Urinary bladder (tissue), 4 donors: ENCODE data around the gene GPR35. TPM values are rescaled to one million over a fixed set of nuclear protein-coding genes. Genes with fewer than 3 reads are reported as not detected.
"Not testable (repeated sequence)": the region's sequence is repeated elsewhere in the genome, so short reads cannot be mapped to it uniquely, and the experiment has no call there.

ENCODE experiments used
- DNase-seq: peaks from one replicate; pipeline ENCODE4 v3.0.0-alpha.2; 2015; ENCODE audit errors: extremely low spot score
- H3K27ac ChIP-seq: one replicate; pipeline ENCODE4 v1.5.1; 2013; ENCODE audit warnings: low read depth, mild to moderate bottlenecking, moderate library complexity
- H3K36me3 ChIP-seq: one replicate; pipeline ENCODE4 v1.6.1; 2013; ENCODE audit warnings: mild to moderate bottlenecking, moderate library complexity; ENCODE audit not compliant: insufficient read depth
- H3K4me1 ChIP-seq: one replicate; pipeline ENCODE4 v1.6.1; 2013; ENCODE audit warnings: mild to moderate bottlenecking, moderate library complexity; ENCODE audit not compliant: insufficient read depth
- H3K4me3 ChIP-seq: one replicate; pipeline ENCODE4 v1.5.1; 2013; ENCODE audit warnings: low read depth, low read length
- WGBS: extraction: QIAGEN DNeasy Blood & Tissue Kit; methylation state at CpG from one replicate; pipeline ENCODE4 v1.1.7; 2013; 5-methylcytosine and 5-hydroxymethylcytosine counted together
- polyA plus RNA-seq: library from polyadenylated mRNA; stranded (reverse); fragments of 200-250 nt; gene quantifications from one replicate; pipeline ENCODE4 v1.2.3, GENCODE V29; 2013
- total RNA-seq: library from RNA; depleted of rRNA; stranded (reverse); fragments of >200 nt; gene quantifications from one replicate; pipeline ENCODE4 v1.2.3, GENCODE V29; 2014
- donor health status: healthy with polysubstance abuse.
- donor health status: healthy.

GPR35 gene
- total and polyA plus RNA-seq, 2 donors, result 0.63 to 3.3 TPM

DNA sequence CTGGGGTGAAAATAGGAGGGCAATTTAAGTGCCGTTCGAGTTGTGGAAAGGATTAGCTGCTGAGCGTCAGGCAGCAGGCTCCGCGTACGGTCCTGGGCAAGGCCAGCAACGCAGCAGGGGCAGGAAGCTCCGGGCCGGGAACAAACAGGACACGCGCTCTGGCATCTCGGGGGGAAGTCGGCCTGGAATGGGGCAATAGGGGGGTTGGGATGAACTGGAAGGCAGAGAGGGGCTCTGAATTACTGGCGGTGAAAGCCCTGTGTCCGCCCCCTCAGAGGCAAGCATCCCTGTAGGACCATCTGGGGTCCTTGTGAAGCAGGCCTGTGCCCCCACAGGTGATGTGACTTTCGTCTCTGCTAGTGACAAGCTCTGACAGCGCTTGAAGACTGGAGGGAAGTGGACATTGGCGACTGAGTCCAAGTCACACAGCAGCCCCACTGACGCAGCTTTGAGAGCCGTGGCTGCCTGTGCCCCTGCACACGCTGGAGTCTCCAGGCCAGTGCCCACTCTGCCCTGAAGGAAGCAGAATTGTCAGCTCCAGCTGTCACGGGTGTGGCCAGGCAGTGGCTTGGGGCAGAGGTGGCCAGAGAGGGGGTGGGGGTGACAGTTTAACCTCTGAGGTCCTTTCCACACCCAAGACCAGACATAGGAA is 22.3 kb downstream of the GPR35 start:
- Histone ChIP-seq H3K4me1 (no peaks in the 10 kb centered on the region), H3K4me3 (no peak overlapping the region), H3K36me3 (no peaks in the 10 kb centered on the region), H3K27ac (no peak overlapping the region)
- 65% methylated on average over 22 of the region's 22 CpGs for WGBS
- no peak for DNase-seq

DNA sequence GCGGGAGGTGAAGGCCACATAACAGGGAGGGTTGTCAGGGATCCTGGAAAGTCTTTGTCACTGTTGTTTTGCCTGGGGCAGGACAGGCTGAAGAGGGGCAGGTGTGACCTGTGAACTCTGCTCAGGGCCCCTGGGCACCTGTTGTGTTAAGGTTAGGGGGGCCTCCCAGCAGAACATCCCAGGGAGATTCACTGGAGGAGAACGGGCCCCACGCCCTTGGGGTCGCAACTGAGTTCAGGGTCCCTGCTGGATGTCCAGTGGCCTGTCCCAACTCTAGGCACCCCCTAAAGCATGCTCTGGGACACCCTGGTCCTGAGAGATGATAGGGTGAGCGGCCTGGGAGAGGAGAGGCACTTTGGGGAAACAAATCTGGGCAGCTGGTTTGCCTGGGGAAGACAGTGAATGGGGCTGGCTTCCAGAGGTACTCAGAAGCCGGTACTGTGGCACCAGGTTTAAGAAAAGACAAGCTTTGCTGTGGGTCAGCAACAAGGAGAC is 22.9 kb downstream of the GPR35 start:
- Histone ChIP-seq H3K36me3 (no peaks in the 10 kb centered on the region), H3K4me3 (no peak overlapping the region), H3K27ac (no peak overlapping the region), H3K4me1 (no peaks in the 10 kb centered on the region)
- no peak for DNase-seq
- WGBS, result 82% methylated on average over 6 of the region's 6 CpGs

DNA sequence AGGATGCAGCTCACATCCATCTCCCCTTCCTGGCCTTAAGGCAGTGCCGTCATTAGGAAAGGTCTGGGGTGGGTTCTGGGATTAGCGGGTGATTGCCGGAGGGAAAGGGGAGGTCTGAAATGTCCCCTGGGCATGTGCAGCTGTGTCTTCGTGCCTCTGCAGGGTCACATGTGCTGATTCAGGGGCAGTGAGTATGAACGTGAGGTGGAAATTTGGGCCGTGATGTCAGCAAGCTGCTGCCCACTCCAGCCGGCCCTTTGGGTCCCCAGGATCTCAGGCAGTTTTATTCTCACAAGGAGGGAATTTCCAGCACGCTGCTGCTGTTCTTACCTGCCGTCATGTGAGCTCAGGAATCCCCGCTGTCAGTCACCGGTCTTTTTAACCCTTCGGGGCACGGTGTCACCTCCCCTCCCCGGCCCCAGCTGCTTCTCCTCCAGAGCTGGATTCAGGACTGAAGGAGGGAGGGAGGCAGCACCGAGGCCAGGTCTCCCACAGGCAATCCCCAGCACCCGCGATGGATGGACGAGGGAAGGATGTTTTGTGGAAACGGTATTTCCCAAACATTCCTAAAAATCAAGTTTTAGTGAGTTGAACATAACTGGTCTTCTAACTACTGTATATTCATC is 23.5 kb downstream of the GPR35 start:
- no peak for DNase-seq

DNA sequence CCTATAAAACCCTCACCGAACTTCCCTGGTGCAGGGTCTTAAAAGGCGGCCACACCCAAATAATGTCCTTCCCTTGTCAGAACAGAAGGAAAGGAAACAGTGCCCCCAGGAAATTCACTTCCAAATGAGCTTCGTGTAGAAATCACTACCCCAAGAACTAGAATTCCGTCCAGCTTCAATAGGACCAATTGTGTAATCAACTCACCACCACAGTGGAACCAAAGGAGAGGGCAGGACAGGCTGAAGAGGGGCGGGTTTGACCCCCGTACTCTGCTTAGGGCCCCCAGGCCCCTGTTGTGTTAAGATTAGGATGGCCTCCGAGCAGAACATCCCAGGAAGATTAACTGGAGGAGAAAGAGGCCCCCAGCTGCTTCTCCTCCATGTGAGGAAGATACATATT is 24.1 kb downstream of the GPR35 start:
- Histone ChIP-seq H3K36me3 (no peaks in the 10 kb centered on the region), H3K4me3 (no peak overlapping the region), H3K4me1 (no peaks in the 10 kb centered on the region), H3K27ac (no peak overlapping the region)
- WGBS, result 51% methylated on average over 7 of the region's 7 CpGs
- DNase-seq, result no peak

More for the DNA sequence above, 23.5 kb downstream of the GPR35 start:
- WGBS, result 27% methylated on average over 19 of the region's 19 CpGs
- no peak overlapping the region for H3K4me3 ChIP-seq
- no peak overlapping the region for H3K27ac ChIP-seq
- no peaks in the 10 kb centered on the region for H3K4me1 ChIP-seq
- H3K36me3 ChIP-seq, result no peaks in the 10 kb centered on the region

DNA sequence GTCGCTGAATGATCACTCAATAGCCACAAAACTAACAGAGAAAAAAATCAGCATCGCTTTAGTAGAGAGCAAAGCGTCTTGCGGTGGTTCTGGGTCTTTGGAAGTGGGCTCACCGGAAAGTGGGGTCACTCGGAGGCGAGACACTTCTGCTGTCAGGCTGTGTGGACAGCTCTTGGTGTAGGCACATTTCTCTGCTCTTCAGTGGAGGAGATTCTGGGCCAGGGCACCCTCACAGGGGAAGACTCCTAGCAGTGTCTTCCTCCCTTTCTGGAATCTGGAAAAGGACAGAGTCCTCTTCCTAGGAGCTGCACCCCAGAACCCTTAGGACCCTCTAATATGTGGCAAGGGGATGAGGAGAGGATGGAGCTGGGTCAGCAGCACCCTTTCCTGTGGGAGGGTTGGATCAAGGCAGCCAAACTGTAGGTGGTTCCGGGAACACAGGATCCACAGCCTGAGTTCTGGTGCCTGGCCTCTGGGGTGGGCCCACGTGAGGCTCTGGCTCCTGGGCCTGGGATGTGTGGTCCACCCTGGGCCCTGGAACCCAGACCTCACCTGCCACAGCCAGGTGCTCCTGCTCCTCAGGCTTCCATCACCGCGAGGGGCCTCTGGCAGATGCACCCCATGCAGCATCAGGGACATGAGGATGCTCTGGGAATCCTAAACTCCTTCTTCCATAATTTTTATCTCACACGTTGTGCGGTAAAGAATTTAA is 25.1 kb downstream of the GPR35 start:
- H3K27ac ChIP-seq, result no peak overlapping the region
- H3K4me3 ChIP-seq, result no peak overlapping the region
- WGBS, result 91% methylated on average over 13 of the region's 13 CpGs
- no peaks in the 10 kb centered on the region for H3K36me3 ChIP-seq
- H3K4me1 ChIP-seq, result no peaks in the 10 kb centered on the region
- no peak for DNase-seq

DNA sequence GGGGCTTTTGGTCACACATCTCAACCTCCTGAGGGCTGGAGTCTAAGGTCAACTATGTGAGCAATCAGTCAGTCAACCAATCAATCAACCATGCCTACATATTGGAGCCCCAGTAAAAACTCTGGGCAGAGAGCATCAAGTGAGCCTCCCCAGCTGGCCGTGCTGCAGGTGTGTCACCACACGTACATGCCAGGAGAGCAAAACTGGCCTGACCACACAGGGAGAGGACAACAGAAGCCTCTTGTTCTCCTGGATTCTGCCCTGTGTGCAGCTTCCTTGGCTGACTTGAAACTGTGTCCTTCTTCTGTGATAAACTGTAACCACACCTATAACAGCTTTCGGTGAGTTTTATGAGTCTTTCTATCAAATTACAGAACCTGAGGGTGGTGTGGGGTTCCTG is 25.9 kb downstream of the GPR35 start:
- no peak overlapping the region for H3K4me3 ChIP-seq
- no peaks in the 10 kb centered on the region for H3K36me3 ChIP-seq
- H3K27ac ChIP-seq, result no peak overlapping the region
- no peak for DNase-seq
- H3K4me1 ChIP-seq, result no peaks in the 10 kb centered on the region
- 83% methylated on average over 3 of the region's 3 CpGs for WGBS

DNA sequence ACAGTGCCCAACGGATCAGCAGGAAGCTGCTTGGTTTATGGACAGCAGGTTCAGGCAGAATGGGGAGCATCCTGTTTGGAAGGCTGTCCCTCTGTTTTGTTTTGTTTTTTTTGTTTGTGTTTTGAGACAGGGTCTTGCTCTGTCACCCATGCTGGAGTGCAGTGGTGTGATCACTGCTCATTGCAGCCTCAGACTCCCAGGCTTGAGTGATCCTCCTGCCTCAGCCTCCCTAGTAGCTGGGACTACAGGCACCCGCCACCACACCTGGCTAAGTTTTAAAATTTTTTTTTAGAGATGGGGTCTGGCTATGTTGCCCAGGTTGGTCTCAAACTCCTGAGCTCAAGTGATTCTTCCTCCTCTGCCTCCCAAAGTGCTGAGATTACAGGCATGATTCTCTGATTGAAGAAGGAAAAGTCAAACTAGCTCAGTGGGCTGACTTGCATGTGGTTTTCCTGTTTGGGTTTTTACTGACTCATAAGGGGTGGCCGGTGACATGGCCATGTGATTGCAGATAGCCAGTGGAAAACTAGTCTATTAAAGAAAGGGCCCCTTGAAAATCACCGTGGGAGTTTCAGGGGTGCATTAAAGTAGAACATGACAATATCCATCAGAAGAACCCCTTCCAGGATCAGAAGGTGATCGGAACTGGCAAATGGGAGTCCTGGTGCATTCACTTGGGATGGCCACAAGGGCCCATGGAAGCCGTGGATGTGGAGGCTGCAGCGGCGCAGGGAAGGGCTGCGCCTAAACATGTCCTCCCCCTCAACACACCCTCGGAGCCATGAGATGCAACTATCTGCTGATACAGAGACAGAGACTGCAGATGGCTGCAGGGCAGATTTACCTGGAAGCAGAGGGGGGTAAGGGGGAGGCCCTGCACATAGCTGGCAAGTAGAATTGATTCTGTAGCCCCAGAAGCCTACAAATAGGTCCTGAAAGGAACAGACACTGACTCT is 30.9 kb downstream of the GPR35 start:
- WGBS, result 68% methylated on average over 10 of the region's 10 CpGs

DNA sequence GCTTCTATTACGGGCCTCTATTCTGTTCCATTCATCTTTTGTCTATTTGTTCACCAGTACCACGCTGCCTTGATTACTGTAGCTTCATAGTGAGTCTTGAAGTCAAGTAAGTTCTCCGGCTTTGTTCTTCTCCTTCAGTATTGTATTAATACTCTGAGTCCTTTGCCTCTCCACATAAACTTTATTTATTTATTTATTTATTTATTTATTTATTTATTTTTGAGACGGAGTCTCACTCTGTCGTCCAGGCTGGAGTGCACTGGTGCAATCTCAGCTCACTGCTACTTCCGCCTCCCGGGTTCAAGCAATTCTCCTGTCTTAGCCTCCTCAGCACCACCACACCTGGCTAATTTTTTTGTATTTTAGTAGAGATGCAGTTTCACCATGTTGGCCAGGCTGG is 34.6 kb downstream of the GPR35 start:
- not testable (repeated sequence) for H3K4me3 ChIP-seq, DNase-seq, H3K4me1 ChIP-seq, H3K27ac ChIP-seq, H3K36me3 ChIP-seq
- WGBS, result 95% methylated on average over 7 of the region's 7 CpGs

More for the DNA sequence above, 30.9 kb downstream of the GPR35 start:
- Histone ChIP-seq H3K36me3 (no peaks in the 10 kb centered on the region), H3K4me1 (no peaks in the 10 kb centered on the region), H3K4me3 (no peak overlapping the region), H3K27ac (no peak overlapping the region)
- no peak for DNase-seq

DNA sequence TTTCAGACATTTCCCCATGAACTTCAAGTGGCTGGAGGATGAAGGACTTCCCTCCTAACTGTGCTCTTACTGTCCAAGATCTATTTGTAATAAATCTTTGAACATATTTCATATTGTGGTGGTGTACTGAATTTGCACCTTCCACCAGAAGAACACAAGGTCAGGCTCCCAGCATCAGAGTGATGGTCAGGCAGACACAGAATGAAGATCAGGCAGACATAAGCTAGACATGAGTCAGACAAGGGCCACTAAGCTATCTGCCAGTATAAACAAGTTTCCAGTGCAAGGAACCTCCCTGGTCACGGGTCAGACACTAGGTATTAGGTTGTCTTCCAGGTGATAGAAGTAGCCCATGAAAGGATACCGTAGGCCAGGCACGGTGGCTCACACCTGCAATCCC is 37.4 kb downstream of the GPR35 start:
- no peak overlapping the region for H3K4me3 ChIP-seq
- H3K36me3 ChIP-seq, result no peaks in the 10 kb centered on the region
- H3K27ac ChIP-seq, result no peak overlapping the region
- no peaks in the 10 kb centered on the region for H3K4me1 ChIP-seq
- WGBS, result 78% methylated on average over 3 of the region's 3 CpGs
- DNase-seq, result no peak

DNA sequence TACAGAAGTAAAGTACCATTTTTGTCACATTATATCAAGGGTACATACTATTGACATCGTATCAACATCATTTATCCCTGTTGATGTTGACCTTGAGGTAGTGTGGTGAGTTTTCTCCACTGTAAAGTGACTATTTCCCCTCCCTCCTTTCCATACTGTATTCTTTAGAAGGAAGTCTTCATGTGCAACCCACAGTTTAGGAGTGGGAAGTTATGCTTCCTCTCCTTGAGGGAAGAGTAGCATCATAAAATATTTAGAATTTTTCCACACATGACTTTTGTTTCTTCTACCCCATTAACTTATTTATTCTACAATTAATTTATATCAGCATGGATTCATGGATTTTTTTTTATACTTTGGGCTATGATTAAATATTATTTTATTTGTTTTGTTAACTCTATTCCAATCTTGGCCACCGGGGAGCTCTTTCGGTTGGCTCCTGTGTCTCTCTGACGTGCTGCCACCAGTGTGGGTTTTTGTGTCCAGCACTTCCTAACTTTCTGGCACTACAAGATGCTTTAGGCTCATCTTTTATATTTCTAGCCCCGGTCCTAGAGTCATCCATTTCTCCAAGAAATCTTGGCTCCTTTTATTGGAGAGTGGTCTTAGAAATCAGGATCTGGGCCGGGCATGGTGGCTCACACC is 38.4 kb downstream of the GPR35 start:
- H3K36me3 ChIP-seq, result no peaks in the 10 kb centered on the region
- DNase-seq, result no peak
- no peak overlapping the region for H3K4me3 ChIP-seq
- 77% methylated on average over 6 of the region's 6 CpGs for WGBS
- H3K27ac ChIP-seq, result no peak overlapping the region
- H3K4me1 ChIP-seq, result no peaks in the 10 kb centered on the region

DNA sequence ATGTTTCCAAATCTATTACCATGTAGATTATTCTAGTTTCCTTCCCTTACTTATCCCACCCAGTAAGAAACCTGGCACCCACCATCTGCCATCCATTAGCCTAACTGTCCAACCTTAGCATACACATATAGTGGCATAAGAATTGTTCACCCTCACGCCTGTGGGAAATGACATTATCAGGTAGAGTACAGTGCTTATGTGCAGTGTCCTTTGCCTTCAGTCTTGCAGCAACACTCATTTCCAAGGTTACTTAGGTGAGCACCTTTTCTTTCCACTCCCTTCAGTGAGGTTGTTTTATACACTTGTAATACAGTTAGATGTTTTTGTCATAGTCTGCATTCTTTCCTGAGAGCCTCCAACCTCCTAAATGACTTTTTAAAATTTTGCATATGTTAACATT is 39.3 kb downstream of the GPR35 start:
- Histone ChIP-seq H3K4me1 (no peaks in the 10 kb centered on the region), H3K36me3 (no peaks in the 10 kb centered on the region), H3K27ac (no peak overlapping the region), H3K4me3 (no peak overlapping the region)
- 85% methylated on average over 1 of the region's 1 CpG for WGBS
- no peak for DNase-seq

DNA sequence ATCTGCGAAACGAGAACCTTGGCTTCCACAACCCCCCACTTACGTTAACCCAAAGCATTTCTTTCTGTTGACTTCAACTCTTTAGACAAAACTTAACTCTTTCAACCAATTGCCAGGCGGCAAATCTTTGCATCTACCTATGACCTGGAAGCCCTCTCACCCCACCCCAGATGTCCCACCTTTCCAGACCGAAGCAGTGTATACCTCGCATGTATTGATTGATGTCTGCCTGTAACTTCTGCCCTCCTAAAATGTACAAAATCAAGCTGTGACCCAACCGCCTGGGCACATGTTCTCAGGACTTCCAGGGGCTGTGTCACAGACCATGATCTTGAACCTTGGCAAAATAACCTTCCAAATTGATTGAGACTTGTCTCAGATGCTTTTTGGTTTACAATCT is 45.1 kb downstream of the GPR35 start:
- Histone ChIP-seq H3K36me3 (no peaks in the 10 kb centered on the region), H3K4me1 (no peaks in the 10 kb centered on the region), H3K4me3 (no peak overlapping the region), H3K27ac (no peak overlapping the region)
- no peak for DNase-seq
- WGBS, result 71% methylated on average over 7 of the region's 7 CpGs

DNA sequence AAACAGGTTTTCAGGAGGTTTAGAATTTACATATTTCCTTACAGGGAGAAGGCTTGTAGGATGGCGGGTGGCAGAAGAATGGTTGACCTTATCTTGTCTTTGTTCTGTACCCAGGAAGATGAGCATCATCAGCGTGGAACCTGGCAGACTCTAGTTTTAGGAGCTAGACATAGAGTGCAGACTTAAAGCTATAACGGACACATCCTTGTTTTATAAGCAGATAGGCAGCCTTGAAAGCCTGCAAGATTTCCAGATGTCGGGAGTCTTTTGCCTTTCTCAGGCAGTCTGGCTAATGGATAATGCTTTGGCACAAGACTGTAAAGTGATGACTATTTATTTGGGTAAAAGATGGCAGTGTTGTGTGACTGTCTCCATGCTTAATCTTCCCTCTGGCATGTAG is 45.7 kb downstream of the GPR35 start:
- Histone ChIP-seq H3K4me1 (no peaks in the 10 kb centered on the region), H3K36me3 (no peaks in the 10 kb centered on the region), H3K4me3 (no peak overlapping the region), H3K27ac (no peak overlapping the region)
- WGBS, result 36% methylated on average over 4 of the region's 4 CpGs
- DNase-seq, result no peak
